PC-9 (cell line): ENCODE data around the gene CPTP.

Experiments
- CTCF ChIP-seq: fragments of 200-600 bp; sonication (generic); conservative IDR thresholded peaks from 2 replicates; pipeline ENCODE4 v1.6.1; 2017; ENCODE audit warnings: mixed run types, antibody characterized with exemption, mild to moderate bottlenecking, moderate library complexity
- EZH2 ChIP-seq: fragments of 200-600 bp; sonication (generic); IDR thresholded peaks from 2 replicates; pipeline ENCODE4 v1.8.0; 2017; ENCODE audit warnings: antibody characterized with exemption, low read depth

GRCh38 chr1:1340791-1341548, 16.4 kb downstream of the CPTP start:
- TF ChIP-seq CTCF (no peak), EZH2 (no peak)
